H1 (cell line): ENCODE results near the gene PKD2. TPM values are rescaled to one million over a fixed set of nuclear protein-coding genes. Genes with fewer than 3 reads are reported as not detected.

Experiments
- CTCF ChIA-PET: fragments of 300-600 bp; sonication (Branson Sonifier 250); formaldehyde crosslinking; loops from one replicate; lab custom pipeline; 2021; ENCODE audit not compliant: partially characterized antibody; lab: Charles Lee
- POLR2A ChIA-PET: fragments of 300-600 bp; sonication (Branson Sonifier 250); formaldehyde crosslinking; loops from one replicate; lab custom pipeline; 2021; ENCODE audit warnings: inconsistent platforms; ENCODE audit not compliant: partially characterized antibody; lab: Charles Lee
- DNase-seq, 2 experiments: peaks; one replicate each; pipeline versions ENCODE4 v3.0.0 to v3.0.0-alpha.2; 2010 to 2022; ENCODE audit warnings: low spot score in 2 of 2, low read depth in 1 of 2, mixed read lengths in 1 of 2
- FAIRE-seq: peaks from 2 replicates; lab custom pipeline; 2011; peaks lifted over from hg19 to GRCh38; lab: Jason Lieb, UNC
- H2AFZ ChIP-seq: 2 replicates; pipeline ENCODE4 v1.8.1; 2012; ENCODE audit warnings: low read length, inconsistent platforms
- H2AK5ac ChIP-seq: 2 replicates; pipeline ENCODE4 v1.6.1; 2013; ENCODE audit warnings: low read depth, low read length
- H2BK120ac ChIP-seq: replicated peaks from 2 replicates; pipeline ENCODE3; 2013; ENCODE audit warnings: low read depth, low read length, inconsistent platforms
- H2BK12ac ChIP-seq: 2 replicates; pipeline ENCODE4 v1.6.1; 2013; ENCODE audit warnings: low read depth, low read length
- H2BK15ac ChIP-seq: 2 replicates; pipeline ENCODE4 v1.6.1; 2013; ENCODE audit warnings: low read length
- H2BK20ac ChIP-seq: 2 replicates; pipeline ENCODE4 v1.6.1; 2013; ENCODE audit warnings: low read length
- H2BK5ac ChIP-seq: 2 replicates; pipeline ENCODE4 v1.6.1; 2013; ENCODE audit warnings: low read depth, low read length
- H3K14ac ChIP-seq: 2 replicates; pipeline ENCODE4 v1.6.1; 2013; ENCODE audit warnings: inconsistent platforms; ENCODE audit not compliant: insufficient read length
- H3K18ac ChIP-seq: 2 replicates; pipeline ENCODE4 v1.6.1; 2013; ENCODE audit warnings: low read length; ENCODE audit errors: extremely low read depth
- H3K23ac ChIP-seq: 2 replicates; pipeline ENCODE4 v1.6.1; 2013; ENCODE audit warnings: inconsistent platforms; ENCODE audit not compliant: insufficient read length
- H3K23me2 ChIP-seq: 2 replicates; pipeline ENCODE4 v1.6.1; 2013; ENCODE audit warnings: low read depth, low read length
- H3K27ac ChIP-seq: 2 replicates; pipeline ENCODE4 v1.6.1; 2011; ENCODE audit warnings: low read depth, low read length, inconsistent platforms
- H3K27me3 ChIP-seq, 4 experiments: replicated peaks in 1 of 4; 1 replicate in 1 of 4; 2 replicates in 3 of 4; pipeline versions ENCODE4 v1.6.1 to v1.8.1; 2011 to 2013; ENCODE audit warnings: low read length in 3 of 4, mild to moderate bottlenecking in 3 of 4, inconsistent platforms in 2 of 4, mixed read lengths in 2 of 4, moderate library complexity in 1 of 4; ENCODE audit not compliant: control insufficient read depth in 3 of 4, insufficient read depth in 3 of 4; ENCODE audit errors: extremely low read depth in 1 of 4
- H3K36me3 ChIP-seq, 4 experiments: 2 replicates each; pipeline versions ENCODE4 v1.6.1 to v1.8.1; 2011 to 2013; ENCODE audit warnings: mild to moderate bottlenecking in 4 of 4, low read length in 3 of 4, moderate library complexity in 2 of 4, control low read depth in 1 of 4, inconsistent platforms in 1 of 4; ENCODE audit not compliant: insufficient read depth in 4 of 4, control insufficient read depth in 2 of 4
- H3K4ac ChIP-seq: replicated peaks from 2 replicates; pipeline ENCODE3; 2013; ENCODE audit warnings: low read length, low read depth, mixed read lengths, inconsistent platforms; ENCODE audit not compliant: insufficient read length
- H3K4me1 ChIP-seq, 4 experiments: replicated peaks in 1 of 4; 1 replicate in 1 of 4; 2 replicates in 3 of 4; pipeline versions ENCODE4 v1.6.1 to v1.8.1; 2011 to 2013; ENCODE audit warnings: low read length in 3 of 4, inconsistent platforms in 2 of 4, mixed read lengths in 1 of 4; ENCODE audit not compliant: insufficient read depth in 4 of 4, control insufficient read depth in 3 of 4
- H3K4me2 ChIP-seq, 2 experiments: 2 replicates each; pipeline versions ENCODE4 v1.6.1 to v1.8.1; 2011 to 2013; ENCODE audit warnings: low read depth in 2 of 2, low read length in 2 of 2, control low read depth in 1 of 2, inconsistent platforms in 1 of 2, mild to moderate bottlenecking in 1 of 2; ENCODE audit not compliant: insufficient read depth in 1 of 2
- H3K4me3 ChIP-seq, 4 experiments: fragments of 200-600, 300-600 bp in 1 of 4; sonication (generic), shearing (Covaris generic), sonication (Bioruptor Twin) in 1 of 4; 2 replicates each; pipeline versions ENCODE4 v1.5.1 to v1.8.1; 2011 to 2016; ENCODE audit warnings: low read length in 4 of 4, low read depth in 3 of 4, control low read depth in 2 of 4, inconsistent platforms in 2 of 4, mild to moderate bottlenecking in 2 of 4, mixed read lengths in 1 of 4, moderate library complexity in 1 of 4; ENCODE audit not compliant: insufficient read depth in 2 of 4; ENCODE audit errors: extremely low read depth in 1 of 4
- H3K56ac ChIP-seq: replicated peaks from 2 replicates; pipeline ENCODE3; 2013; ENCODE audit warnings: low read depth, mild to moderate bottlenecking, mixed read lengths, low read length, inconsistent platforms; ENCODE audit not compliant: insufficient read length
- H3K79me1 ChIP-seq: 2 replicates; pipeline ENCODE4 v1.6.1; 2013; ENCODE audit warnings: low read depth, low read length, control low read depth
- H3K79me2 ChIP-seq, 2 experiments: 2 replicates each; pipeline versions ENCODE4 v1.6.1 to v1.8.1; 2012 to 2013; ENCODE audit warnings: low read length in 2 of 2, mild to moderate bottlenecking in 2 of 2, inconsistent platforms in 1 of 2; ENCODE audit not compliant: insufficient read depth in 2 of 2, control insufficient read depth in 1 of 2
- H3K9ac ChIP-seq, 4 experiments: replicated peaks in 1 of 4; 1 replicate in 1 of 4; 2 replicates in 3 of 4; pipeline versions ENCODE4 v1.6.1 to v1.8.1; 2011 to 2013; ENCODE audit warnings: low read depth in 3 of 4, low read length in 3 of 4, control low read depth in 2 of 4, mild to moderate bottlenecking in 2 of 4, moderate library complexity in 2 of 4, inconsistent platforms in 1 of 4; ENCODE audit errors: extremely low read depth in 1 of 4
- H3K9me3 ChIP-seq, 2 experiments: 2 replicates each; pipeline versions ENCODE4 v1.6.1 to v1.8.1; 2012 to 2013; ENCODE audit warnings: mild to moderate bottlenecking in 2 of 2, moderate library complexity in 2 of 2, control low read depth in 1 of 2, inconsistent platforms in 1 of 2, low read depth in 1 of 2, low read length in 1 of 2, mixed read lengths in 1 of 2; ENCODE audit not compliant: insufficient read depth in 2 of 2
- H4K20me1 ChIP-seq, 2 experiments: replicated peaks in 1 of 2; 2 replicates each; pipeline versions ENCODE3 to v1.8.1; 2011 to 2013; ENCODE audit warnings: inconsistent platforms in 2 of 2, low read length in 2 of 2, mild to moderate bottlenecking in 1 of 2; ENCODE audit not compliant: insufficient read depth in 2 of 2, control insufficient read depth in 1 of 2
- H4K5ac ChIP-seq: 2 replicates; pipeline ENCODE4 v1.6.1; 2013; ENCODE audit warnings: low read length, low read depth, mixed read lengths, inconsistent platforms; ENCODE audit not compliant: insufficient read length
- H4K8ac ChIP-seq: 2 replicates; pipeline ENCODE4 v1.8.0; 2013; ENCODE audit warnings: mild to moderate bottlenecking, moderate library complexity, low read length, inconsistent platforms; ENCODE audit not compliant: insufficient read depth; ENCODE audit errors: extremely low read depth
- H4K91ac ChIP-seq: replicated peaks from 2 replicates; pipeline ENCODE3; 2013; ENCODE audit warnings: low read length, mixed read lengths, inconsistent platforms; ENCODE audit not compliant: insufficient read length
- CHD2 ChIP-seq: IDR thresholded peaks from 2 replicates; pipeline ENCODE4 v1.6.1; 2012; ENCODE audit warnings: low read length, improper control_type of control experiment
- CREB1 ChIP-seq: IDR thresholded peaks from 2 replicates; pipeline ENCODE4 v1.6.1; 2012; ENCODE audit warnings: inconsistent platforms
- POLR2AphosphoS5 ChIP-seq: IDR thresholded peaks from 2 replicates; pipeline ENCODE4 v1.6.1; 2011; ENCODE audit warnings: low read depth, low read length
- RFX5 ChIP-seq: IDR thresholded peaks from 2 replicates; pipeline ENCODE4 v1.6.1; 2011; ENCODE audit warnings: low read depth, low read length, improper control_type of control experiment, borderline replicate concordance
- RXRA ChIP-seq: IDR thresholded peaks from 2 replicates; pipeline ENCODE4 v1.6.1; 2011; ENCODE audit warnings: low read depth, mild to moderate bottlenecking, low read length, moderate library complexity; ENCODE audit not compliant: insufficient read depth
- SIN3A ChIP-seq, 2 experiments: IDR thresholded peaks in 1 of 2; conservative IDR thresholded peaks in 1 of 2; 2 replicates each; pipeline ENCODE4 v1.6.1; 2011 to 2012; ENCODE audit warnings: low read length in 2 of 2, improper control_type of control experiment in 1 of 2, low read depth in 1 of 2, mild to moderate bottlenecking in 1 of 2
- TAF1 ChIP-seq: IDR thresholded peaks from 2 replicates; pipeline ENCODE4 v1.6.1; 2011; ENCODE audit warnings: mild to moderate bottlenecking, low read depth, low read length
- polyA plus RNA-seq, 7 experiments: library from polyadenylated mRNA; depleted of rRNA in 3 of 7; stranded (reverse) in 5 of 7; unstranded in 2 of 7; fragments of >200 nt in 5 of 7; fragments of 200-250 nt in 2 of 7; gene quantifications; 1 replicate in 5 of 7; 2 replicates in 1 of 7; 4 replicates in 1 of 7; pipeline versions ENCODE4 v1.2.1 to v1.2.3, GENCODE V29; 2011 to 2013; ENCODE audit warnings: missing spikeins in 2 of 7, mixed read lengths in 2 of 7
- total RNA-seq: library from RNA; stranded (reverse); fragmentation: NEBNext Ultra II Directional; extraction: Animal tissue kit (Norgen Biotek cat#: 25700); gene quantifications from 2 replicates; pipeline ENCODE4 v1.2.1, GENCODE V29; 2021

PKD2 gene
- total and polyA plus RNA-seq, 2 of the 8 experiments (the other 6 are each of a cell fraction or from before 2014, with no cell fraction given): 16.0 to 32.0 TPM

DNA sequence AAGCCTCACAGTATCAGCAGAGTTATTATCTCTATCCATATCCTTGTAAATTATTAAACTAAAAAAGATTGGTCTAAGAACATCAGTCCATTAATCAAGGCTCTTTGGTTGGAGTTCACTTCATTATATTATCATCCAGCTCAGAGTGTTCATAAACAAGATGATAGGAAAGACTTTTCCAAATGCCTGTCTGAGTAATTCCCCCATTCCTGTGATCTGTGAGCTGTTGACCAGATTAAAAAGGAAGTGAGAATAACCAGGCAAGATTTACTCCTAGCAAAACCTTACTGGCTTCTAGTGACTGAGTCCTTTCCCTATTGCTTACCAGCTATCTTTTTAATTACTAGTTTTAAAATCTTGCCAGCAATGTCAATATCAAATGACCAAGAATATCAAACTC lies 14.9 kb downstream of the PKD2 start:
- H2BK12ac ChIP-seq: no peak overlapping the region
- FAIRE-seq (no peak), DNase-seq (no peak)
- peaks cover 0 to 22% of the 10 kb centered on the region in 2 experiments; a peak in 3 of 4 replicates for H3K79me2 ChIP-seq
- H3K9me3 ChIP-seq: peaks cover 18% of the 10 kb centered on the region in 2 experiments
- H2AK5ac ChIP-seq: no peak overlapping the region
- no peaks in the 10 kb centered on the region for H3K4me1 ChIP-seq
- H3K27ac ChIP-seq: no peak overlapping the region
- peaks cover 3 to 61% (median 20%) of the 10 kb centered on the region in 4 experiments; a peak in 5 of 8 replicates for H3K36me3 ChIP-seq
- ChIA-PET CTCF (interaction anchor here (0.5 to 3.4 kb wide), 5 partner anchors 11 to 501 kb away, joined by 3 to 24 read pairs (median 4); no protein-coding TSS in a partner anchor), POLR2A (interaction anchor here (0.9 to 2.6 kb wide), 4 partner anchors 9 to 24 kb away, joined by 3 to 7 read pairs (median 4); no protein-coding TSS in a partner anchor)
- H2BK120ac ChIP-seq: no peak overlapping the region
- no peak overlapping the region for H3K4me2 ChIP-seq
- no peak overlapping the region for H4K91ac ChIP-seq
- no peaks in the 10 kb centered on the region for H4K20me1 ChIP-seq
- no peak overlapping the region for H3K23ac ChIP-seq
- no peak overlapping the region for H2BK20ac ChIP-seq
- H2BK15ac ChIP-seq: no peak overlapping the region
- H4K8ac ChIP-seq: no peak overlapping the region
- H3K14ac ChIP-seq: no peak overlapping the region
- H3K9ac ChIP-seq: no peak overlapping the region
- TF ChIP-seq TAF1 (no peak), CREB1 (no peak), SIN3A (conservative IDR thresholded peaks at IDR 0.05 in 1 of 2, IDR thresholded peaks at IDR 0.05 in 1 of 2; ENCODE audit: low read depth in 1 of 2, low read length in 2 of 2) (no peak), POLR2AphosphoS5 (no peak), RFX5 (no peak), RXRA (no peak), CHD2 (no peak)
- TF ChIP-seq, all 59 proteins: peak for 0
- no peak overlapping the region for H4K5ac ChIP-seq
- no peak overlapping the region for H3K18ac ChIP-seq
- no peak overlapping the region for H2BK5ac ChIP-seq
- no peaks in the 10 kb centered on the region for H3K79me1 ChIP-seq
- H3K56ac ChIP-seq: no peak overlapping the region
- H2AFZ ChIP-seq: no peak overlapping the region
- no peaks in the 10 kb centered on the region for H3K27me3 ChIP-seq
- no peak overlapping the region for H3K4me3 ChIP-seq
- no peak overlapping the region for H3K4ac ChIP-seq
- H3K23me2 ChIP-seq: no peaks in the 10 kb centered on the region
